ENCODE measurements around the gene UBE2N.
A peak's percentile ranks its signal among the peaks of the same experiment; 100 is the strongest.
"Not testable (repeated sequence)": the region's sequence is repeated elsewhere in the genome, so short reads cannot be mapped to it uniquely, and the experiment has no call there.

The UBE2N gene

DNA sequence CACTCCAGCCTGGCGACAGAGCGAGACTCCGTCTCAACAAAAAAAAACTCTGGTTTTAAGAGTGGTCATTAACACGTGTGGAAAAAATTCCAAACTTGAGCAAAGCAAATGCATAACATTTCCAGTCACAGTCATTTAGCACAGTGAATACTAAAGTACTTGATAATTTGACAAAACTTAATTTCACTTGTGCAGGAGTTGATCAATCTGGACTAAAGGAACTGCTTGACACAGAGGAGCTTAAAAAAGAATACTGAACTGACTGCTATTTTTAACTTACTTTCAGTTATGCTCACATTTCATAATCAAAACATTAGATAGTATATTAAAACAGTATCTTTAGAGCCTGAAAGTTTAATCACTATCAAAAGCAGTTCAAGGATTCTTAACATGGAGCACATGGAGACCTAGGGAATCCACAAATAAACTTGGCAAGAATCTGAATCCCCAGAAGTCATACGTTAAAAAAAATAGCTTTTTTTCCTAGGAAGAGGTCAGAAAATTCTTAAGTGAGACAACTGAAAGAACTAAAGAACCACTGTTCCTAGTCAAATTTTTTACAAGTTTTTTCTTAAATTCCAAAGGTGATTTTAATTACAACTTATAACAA is 7.4 kb downstream of the UBE2N start:
- no peak for TF ChIP-seq CTCF (IDR thresholded peaks at IDR 0.05; ENCODE audit: insufficient read depth, low read depth, low read length, missing control alignments)
- no peak overlapping the region for H3K4me3 ChIP-seq (ENCODE audit: low read length)
- no peak for DNase-seq (ENCODE audit: low read depth)

DNA sequence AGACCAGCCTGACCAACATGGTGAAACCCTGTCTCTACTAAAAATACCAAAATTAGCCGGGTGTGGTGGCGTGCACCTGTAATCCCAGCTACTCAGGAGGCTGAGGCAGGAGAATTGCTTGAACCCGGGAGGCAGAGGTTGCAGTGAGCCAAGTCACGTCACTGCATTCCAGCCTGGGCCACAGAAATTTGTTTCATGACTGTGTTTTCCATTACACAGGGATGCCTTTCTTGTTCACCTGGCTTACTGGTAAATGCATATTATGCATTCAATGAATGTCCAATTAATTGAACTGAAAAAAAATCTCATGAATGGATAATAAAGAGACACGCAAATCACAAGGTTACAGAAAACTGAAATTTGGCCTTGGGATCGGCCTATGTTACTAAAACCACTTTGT is 9.7 kb downstream of the UBE2N start:
- H3K4me3 ChIP-seq (ENCODE audit: low read length); DNase-seq (ENCODE audit: low read depth): not testable (repeated sequence)

DNA sequence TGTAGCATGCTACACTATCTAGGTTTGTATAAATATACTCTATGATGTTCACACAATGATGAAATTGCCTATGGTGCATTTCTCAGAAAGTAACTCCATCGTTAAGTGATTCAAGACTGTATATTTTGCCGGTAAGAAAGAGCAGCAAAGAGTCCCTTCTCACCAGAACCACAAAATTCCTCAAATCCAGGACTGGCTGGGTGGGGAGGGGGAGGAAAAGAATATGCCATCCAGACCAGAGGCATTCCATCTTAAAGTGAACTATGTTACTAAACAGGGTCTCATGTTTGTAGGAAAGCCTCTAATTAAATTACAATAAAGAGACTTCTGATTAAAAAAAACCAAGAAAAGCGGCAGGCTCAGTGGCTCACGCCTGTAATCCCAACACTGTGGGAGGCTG is 11.5 kb downstream of the UBE2N start:
- H3K4me3 ChIP-seq (ENCODE audit: low read length): no peak overlapping the region
- DNase-seq (ENCODE audit: low read depth): no peak
- TF ChIP-seq CTCF (IDR thresholded peaks at IDR 0.05; ENCODE audit: insufficient read depth, low read depth, low read length, missing control alignments): no peak

GRCh38 chr12:93429852-93430251 is 11.9 kb downstream of the UBE2N start:
- H3K4me3 ChIP-seq (ENCODE audit: low read length): no peak overlapping the region
- no peak for TF ChIP-seq CTCF (IDR thresholded peaks at IDR 0.05; ENCODE audit: insufficient read depth, low read depth, low read length, missing control alignments)
- peak; percentile 40 for DNase-seq (ENCODE audit: low read depth)

- DNase-seq (ENCODE audit: low read depth): peak; percentile 63
- H3K4me3 ChIP-seq (ENCODE audit: low read length): no peak overlapping the region
- no peak for TF ChIP-seq CTCF (IDR thresholded peaks at IDR 0.05; ENCODE audit: insufficient read depth, low read depth, low read length, missing control alignments)
These were observed 12.3 kb downstream of the UBE2N start for GRCh38 chr12:93429448-93429847.

GRCh38 chr12:93427779-93428564 is 13.8 kb downstream of the UBE2N start:
- peak; percentile 43 for DNase-seq (ENCODE audit: low read depth)
- no peak overlapping the region for H3K4me3 ChIP-seq (ENCODE audit: low read length)
- no peak for TF ChIP-seq CTCF (IDR thresholded peaks at IDR 0.05; ENCODE audit: insufficient read depth, low read depth, low read length, missing control alignments)

DNA sequence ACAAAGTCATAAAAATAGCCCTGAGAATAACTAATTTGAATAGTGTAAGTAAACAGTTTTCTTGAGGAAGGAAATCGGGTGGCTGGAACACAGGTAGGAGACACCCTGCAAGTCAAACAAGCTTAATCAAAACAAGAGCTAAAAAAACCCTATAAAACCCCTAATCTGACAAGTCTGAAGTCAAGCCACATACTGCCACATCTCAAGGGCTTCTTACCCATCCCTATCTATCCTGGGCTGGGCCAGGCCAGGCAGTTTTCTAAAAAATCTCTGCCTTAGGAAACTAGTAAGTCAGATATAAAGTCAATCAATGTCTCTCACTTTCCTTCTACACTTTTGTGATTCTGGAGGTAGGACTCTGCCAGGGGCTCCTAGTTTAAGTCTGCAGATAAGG is 15.3 kb downstream of the UBE2N start:
- DNase-seq (ENCODE audit: low read depth): no peak
- no peak for TF ChIP-seq CTCF (IDR thresholded peaks at IDR 0.05; ENCODE audit: insufficient read depth, low read depth, low read length, missing control alignments)
- H3K4me3 ChIP-seq (ENCODE audit: low read length): no peak overlapping the region

Measured in epithelial cell of esophagus (primary cell).